ENCODE data around the gene PRSS36.
"Not testable (repeated sequence)": the region's sequence is repeated elsewhere in the genome, so short reads cannot be mapped to it uniquely, and the experiment has no call there.

The PRSS36 gene

GRCh38 chr16:31179219-31179746 lies 29.4 kb upstream of the PRSS36 start:
- Histone ChIP-seq H3K27ac (peak overlapping the region; percentile 97), H3K36me3 (ENCODE audit: control insufficient read depth, insufficient read depth, low read length) (no peaks in the 10 kb centered on the region), H3K4me1 (peaks cover 9% of the 10 kb centered on the region), H3K79me2 (peaks cover 32% of the 10 kb centered on the region), H3K9ac (peak overlapping the region; percentile 98), H3K4me3 (ENCODE audit: low read depth, low read length) (peak overlapping the region; percentile 75), H3K4me2 (ENCODE audit: low read length) (peak overlapping the region; percentile 96), H3K27me3 (ENCODE audit: control insufficient read depth, insufficient read depth, low read length) (no peaks in the 10 kb centered on the region), H3K9me3 (ENCODE audit: control insufficient read depth, low read length) (no peaks in the 10 kb centered on the region), H2AFZ (peak overlapping the region; percentile 98)
- TF ChIP-seq CTCF (IDR thresholded peaks at IDR 0.05): no peak

- H3K4me2 ChIP-seq (ENCODE audit: low read length): no peak overlapping the region
- no peaks in the 10 kb centered on the region for H3K9me3 ChIP-seq (ENCODE audit: control insufficient read depth, low read length)
- no peak overlapping the region for H2AFZ ChIP-seq
- H3K4me1 ChIP-seq: peaks cover 5% of the 10 kb centered on the region
- H3K27me3 ChIP-seq (ENCODE audit: control insufficient read depth, insufficient read depth, low read length): no peaks in the 10 kb centered on the region
- TF ChIP-seq CTCF (IDR thresholded peaks at IDR 0.05): no peak
- H3K9ac ChIP-seq: no peak overlapping the region
- no peak overlapping the region for H3K27ac ChIP-seq
- peaks cover 22% of the 10 kb centered on the region for H3K79me2 ChIP-seq
- H3K36me3 ChIP-seq (ENCODE audit: control insufficient read depth, insufficient read depth, low read length): no peaks in the 10 kb centered on the region
- no peak overlapping the region for H3K4me3 ChIP-seq (ENCODE audit: low read depth, low read length)
These were observed 27.3 kb upstream of the PRSS36 start for GRCh38 chr16:31177136-31177535.

- H3K79me2 ChIP-seq; H2AFZ ChIP-seq; H3K4me2 ChIP-seq (ENCODE audit: low read length); H3K9me3 ChIP-seq (ENCODE audit: control insufficient read depth, low read length); H3K36me3 ChIP-seq (ENCODE audit: control insufficient read depth, insufficient read depth, low read length); H3K4me1 ChIP-seq; H3K4me3 ChIP-seq (ENCODE audit: low read depth, low read length); H3K27me3 ChIP-seq (ENCODE audit: control insufficient read depth, insufficient read depth, low read length); H3K27ac ChIP-seq; H3K9ac ChIP-seq: not testable (repeated sequence)
These were observed 20.2 kb upstream of the PRSS36 start for GRCh38 chr16:31170048-31170447.

GRCh38 chr16:31168848-31169247 lies 19.0 kb upstream of the PRSS36 start:
- no peak overlapping the region for H3K4me2 ChIP-seq (ENCODE audit: low read length)
- no peak overlapping the region for H2AFZ ChIP-seq
- TF ChIP-seq CTCF (IDR thresholded peaks at IDR 0.05): no peak
- no peaks in the 10 kb centered on the region for H3K9me3 ChIP-seq (ENCODE audit: control insufficient read depth, low read length)
- no peak overlapping the region for H3K27ac ChIP-seq
- H3K9ac ChIP-seq: no peak overlapping the region
- H3K4me1 ChIP-seq: no peaks in the 10 kb centered on the region
- H3K79me2 ChIP-seq: no peaks in the 10 kb centered on the region
- no peaks in the 10 kb centered on the region for H3K36me3 ChIP-seq (ENCODE audit: control insufficient read depth, insufficient read depth, low read length)
- no peak overlapping the region for H3K4me3 ChIP-seq (ENCODE audit: low read depth, low read length)
- no peaks in the 10 kb centered on the region for H3K27me3 ChIP-seq (ENCODE audit: control insufficient read depth, insufficient read depth, low read length)

- Histone ChIP-seq H3K9ac (no peak overlapping the region), H3K4me2 (ENCODE audit: low read length) (no peak overlapping the region), H3K4me3 (ENCODE audit: low read depth, low read length) (no peak overlapping the region), H3K4me1 (no peaks in the 10 kb centered on the region), H3K27me3 (ENCODE audit: control insufficient read depth, insufficient read depth, low read length) (no peaks in the 10 kb centered on the region), H2AFZ (no peak overlapping the region), H3K79me2 (no peaks in the 10 kb centered on the region), H3K27ac (no peak overlapping the region), H3K9me3 (ENCODE audit: control insufficient read depth, low read length) (no peaks in the 10 kb centered on the region), H3K36me3 (ENCODE audit: control insufficient read depth, insufficient read depth, low read length) (no peaks in the 10 kb centered on the region)
- TF ChIP-seq CTCF (IDR thresholded peaks at IDR 0.05): no peak
These were observed 17.4 kb upstream of the PRSS36 start for GRCh38 chr16:31167315-31167714.

Data from parathyroid adenoma (tissue), 2 donors.